HG03066 (cell line): ENCODE results near the gene WNT9A.
"Not testable (repeated sequence)": the region's sequence is repeated elsewhere in the genome, so short reads cannot be mapped to it uniquely, and the experiment has no call there.

Experiments used
- ATAC-seq: cut with Tn5 transposase; IDR thresholded peaks from one replicate; pipeline ENCODE4 v1.9.1; 2021; ENCODE audit warnings: low read depth; ENCODE audit not compliant: unreplicated experiment

The WNT9A gene

GRCh38 chr1:227913764-227914721 lies 33.7 kb downstream of the WNT9A start:
- no peak for ATAC-seq

- ATAC-seq: no peak
Measured at GRCh38 chr1:227913396-227913763, 34.4 kb downstream of the WNT9A start.

- no peak for ATAC-seq
Measured at GRCh38 chr1:227912866-227913265, 34.9 kb downstream of the WNT9A start.

GRCh38 chr1:227911376-227911775 lies 36.4 kb downstream of the WNT9A start:
- ATAC-seq: no peak

- ATAC-seq: no peak
Measured at GRCh38 chr1:227910511-227911153, 37.1 kb downstream of the WNT9A start.

- ATAC-seq: not testable (repeated sequence)
Measured at GRCh38 chr1:227909923-227910328, 37.8 kb downstream of the WNT9A start.

GRCh38 chr1:227909188-227909587 lies 38.5 kb downstream of the WNT9A start:
- ATAC-seq: no peak

GRCh38 chr1:227908359-227908758 lies 39.4 kb downstream of the WNT9A start:
- no peak for ATAC-seq

- no peak for ATAC-seq
Measured at GRCh38 chr1:227907439-227908015, 40.2 kb downstream of the WNT9A start.

- ATAC-seq: no peak
Measured at GRCh38 chr1:227906550-227907071, 41.1 kb downstream of the WNT9A start.

GRCh38 chr1:227905573-227906487 lies 41.9 kb downstream of the WNT9A start:
- ATAC-seq: no peak

- ATAC-seq: no peak
Measured at GRCh38 chr1:227904541-227905335, 43.0 kb downstream of the WNT9A start.

- no peak for ATAC-seq
Measured at GRCh38 chr1:227903614-227904501, 43.9 kb downstream of the WNT9A start.

- no peak for ATAC-seq
Measured at GRCh38 chr1:227903061-227903521, 44.6 kb downstream of the WNT9A start.

GRCh38 chr1:227902641-227902990 lies 45.1 kb downstream of the WNT9A start:
- ATAC-seq: no peak

- ATAC-seq: no peak
Measured at GRCh38 chr1:227901906-227902640, 45.7 kb downstream of the WNT9A start.

- ATAC-seq: no peak
Measured at GRCh38 chr1:227901239-227901905, 46.4 kb downstream of the WNT9A start.
